CD4-positive, alpha-beta T cell (primary cell): ENCODE results near the gene CRLF1. TPM values are rescaled to one million over a fixed set of nuclear protein-coding genes. Genes with fewer than 3 reads are reported as not detected.

Source experiments
- ATAC-seq: fragments of 200-7000 bp; cut with Tn5 transposase; one replicate; pipeline ENCODE4 v1.10.0; 2022; ENCODE audit warnings: mild to moderate bottlenecking; ENCODE audit not compliant: poor library complexity
- CTCF ChIA-PET: fragments of 350-600 bp; sonication (Branson Sonifier 250); formaldehyde crosslinking; loops from one replicate; lab custom pipeline; 2021; ENCODE audit warnings: antibody characterized with exemption, inconsistent platforms; lab: Charles Lee
- POLR2A ChIA-PET: fragments of 350-600 bp; sonication (Branson Sonifier 250); formaldehyde crosslinking; loops from one replicate; lab custom pipeline; 2021; ENCODE audit warnings: antibody characterized with exemption, inconsistent platforms; lab: Charles Lee
- DNase-seq, 14 experiments: peaks; one replicate each; pipeline ENCODE4 v3.0.0-alpha.2; 2013 to 2020; ENCODE audit warnings: mixed read lengths in 2 of 14
- H3K27ac ChIP-seq, 2 donors: one replicate each; pipeline versions ENCODE4 v1.5.1 to v1.7.0; 2013; ENCODE audit warnings: low read length in 2 of 2, low read depth in 1 of 2, mild to moderate bottlenecking in 1 of 2
- H3K27me3 ChIP-seq, 2 experiments: 1 replicate in 1 of 2; 2 replicates in 1 of 2; pipeline versions ENCODE4 v1.6.1 to v1.7.0; 2013; ENCODE audit warnings: low read length in 2 of 2, control low read depth in 1 of 2, mild to moderate bottlenecking in 1 of 2, moderate library complexity in 1 of 2; ENCODE audit not compliant: insufficient read depth in 2 of 2, control insufficient read depth in 1 of 2
- H3K36me3 ChIP-seq: one replicate; pipeline ENCODE4 v1.6.1; 2013; ENCODE audit warnings: low read length, control low read depth; ENCODE audit not compliant: insufficient read depth
- H3K4me1 ChIP-seq: one replicate; pipeline ENCODE4 v1.6.1; 2013; ENCODE audit warnings: low read length, control low read depth; ENCODE audit not compliant: insufficient read depth
- H3K4me3 ChIP-seq: one replicate; pipeline ENCODE4 v1.5.1; 2013; ENCODE audit warnings: mild to moderate bottlenecking, low read length, moderate library complexity
- H3K9me3 ChIP-seq, 2 experiments: 1 replicate in 1 of 2; 2 replicates in 1 of 2; pipeline versions ENCODE4 v1.6.1 to v1.7.0; 2013; ENCODE audit warnings: low read length in 2 of 2, mild to moderate bottlenecking in 2 of 2, control low read depth in 1 of 2, moderate library complexity in 1 of 2; ENCODE audit not compliant: control insufficient read depth in 1 of 2, insufficient read depth in 1 of 2
- H3K27ac Mint-ChIP-seq: one replicate; pipeline ENCODE4 v1.8.0; 2020; ENCODE audit warnings: mixed read lengths
- H3K27me3 Mint-ChIP-seq: one replicate; pipeline ENCODE4 v1.8.0; 2021; ENCODE audit warnings: mixed read lengths
- H3K36me3 Mint-ChIP-seq: one replicate; pipeline ENCODE4 v1.8.0; 2021; ENCODE audit warnings: low read depth, mixed read lengths
- H3K4me1 Mint-ChIP-seq: one replicate; pipeline ENCODE4 v1.8.0; 2021; ENCODE audit warnings: low read depth, mixed read lengths
- H3K4me3 Mint-ChIP-seq: one replicate; pipeline ENCODE4 v1.8.0; 2020; ENCODE audit warnings: mild to moderate bottlenecking, mixed read lengths
- H3K9me3 Mint-ChIP-seq: one replicate; pipeline ENCODE4 v1.8.0; 2020; ENCODE audit warnings: mixed read lengths
- intact Hi-C, 2 experiments: fragments of 100-400 bp; cut with DNase I in 1 of 2; cut with micrococcal nuclease in 1 of 2; formaldehyde crosslinking; loops; one replicate each; pipeline versions ENCODE4 v1.15.1 to v1.9.0; 2023 to 2025; cut with DNase I, micrococcal nuclease
- total RNA-seq, 174 experiments: library from RNA in 2 of 174; stranded (reverse) in 2 of 174; gene quantifications; one replicate each; pipeline ENCODE4 v1.2.3 and lab custom pipeline; 2021 to 2026
- TF ChIP-seq, protein P1 (sequence below): fragments of 200-600 bp; IDR thresholded peaks from one replicate; pipeline ENCODE4 v1.8.0; 2022; ENCODE audit warnings: antibody characterized with exemption, mild to moderate bottlenecking

Gene CRLF1
- total RNA-seq, 2 experiments from 2014 or later, result not detected

DNA sequence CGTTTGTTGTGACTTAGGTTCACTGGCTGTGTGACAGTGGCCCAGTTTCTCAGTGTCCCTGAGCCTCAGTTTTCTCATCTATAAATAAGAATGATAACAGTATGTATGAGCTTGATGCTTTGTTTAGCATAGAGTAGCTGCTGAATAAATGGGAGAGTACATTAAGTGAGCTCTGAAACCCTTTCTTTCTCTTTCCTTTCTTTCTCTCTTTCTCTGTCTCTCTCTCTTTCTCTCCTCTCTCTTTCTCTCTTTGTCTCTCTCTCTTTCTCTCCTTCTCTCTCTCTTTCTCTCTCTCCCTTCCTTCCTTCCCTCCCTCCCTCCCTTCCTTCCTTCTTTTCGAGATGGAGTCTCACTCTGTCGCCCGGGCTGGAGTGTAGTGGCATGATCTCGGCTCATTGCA, 46.9 kb downstream of the CRLF1 start:
- intact Hi-C loops, result loop anchor here in 1 of 2 experiments (2.0 kb wide), 1 partner anchor 39 kb away; no protein-coding TSS in a partner anchor

DNA sequence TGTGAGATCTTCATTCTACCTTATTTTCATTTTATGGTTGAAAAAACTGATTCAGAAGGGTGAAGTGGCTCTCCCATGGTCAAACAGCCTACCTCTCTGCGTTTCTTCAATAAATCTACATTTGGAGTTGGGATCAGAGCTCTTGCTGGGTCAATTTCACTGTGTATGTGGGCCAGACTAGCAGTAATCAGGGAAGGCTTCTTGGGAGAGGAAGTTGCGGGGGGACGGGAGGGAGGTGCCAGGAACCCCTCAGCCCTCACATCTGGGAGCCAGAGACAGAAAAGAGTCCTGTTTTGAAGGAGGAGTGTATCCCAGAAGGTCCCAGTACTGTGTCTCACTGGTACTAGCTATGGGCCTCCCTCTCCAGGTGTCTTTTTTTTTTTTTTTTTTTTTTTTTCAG, 48.0 kb downstream of the CRLF1 start:
- Histone ChIP-seq H3K4me1 (peaks cover 30% of the 10 kb centered on the region), H3K9me3 (no peaks in the 10 kb centered on the region), H3K27me3 (no peaks in the 10 kb centered on the region), H3K27ac (peak overlapping the region; percentile 94 to 97), H3K4me3 (peak overlapping the region; percentile 99), H3K36me3 (peaks cover 18% of the 10 kb centered on the region)
- no peaks in the 10 kb centered on the region for H3K27me3 Mint-ChIP-seq
- H3K9me3 Mint-ChIP-seq, result no peaks in the 10 kb centered on the region
- peak overlapping the region; percentile 98 for H3K27ac Mint-ChIP-seq
- ChIA-PET CTCF (interaction anchor here (0.8 to 3.0 kb wide), 4 partner anchors 14 to 38 kb away, joined by 3 to 12 read pairs (median 4); partner anchors contain the start of genes ELL, REX1BD and UBA52), POLR2A (interaction anchor here (0.9 to 4.3 kb wide), 11 partner anchors 9 to 361 kb away, joined by 3 to 87 read pairs (median 14); partner anchors contain the start of genes COPE, DDX49, ELL and FKBP8)
- peaks cover 34% of the 10 kb centered on the region for H3K36me3 Mint-ChIP-seq
- peak overlapping the region; percentile 94 for H3K4me3 Mint-ChIP-seq
- intact Hi-C loops, result loop anchor here in 1 of 2 experiments (2.0 kb wide), 1 partner anchor 38 kb away; no protein-coding TSS in a partner anchor
- H3K4me1 Mint-ChIP-seq, result peaks cover 26% of the 10 kb centered on the region
- DNase-seq, result no peak
- ATAC-seq, result no peak
- TF ChIP-seq, protein P1, sequence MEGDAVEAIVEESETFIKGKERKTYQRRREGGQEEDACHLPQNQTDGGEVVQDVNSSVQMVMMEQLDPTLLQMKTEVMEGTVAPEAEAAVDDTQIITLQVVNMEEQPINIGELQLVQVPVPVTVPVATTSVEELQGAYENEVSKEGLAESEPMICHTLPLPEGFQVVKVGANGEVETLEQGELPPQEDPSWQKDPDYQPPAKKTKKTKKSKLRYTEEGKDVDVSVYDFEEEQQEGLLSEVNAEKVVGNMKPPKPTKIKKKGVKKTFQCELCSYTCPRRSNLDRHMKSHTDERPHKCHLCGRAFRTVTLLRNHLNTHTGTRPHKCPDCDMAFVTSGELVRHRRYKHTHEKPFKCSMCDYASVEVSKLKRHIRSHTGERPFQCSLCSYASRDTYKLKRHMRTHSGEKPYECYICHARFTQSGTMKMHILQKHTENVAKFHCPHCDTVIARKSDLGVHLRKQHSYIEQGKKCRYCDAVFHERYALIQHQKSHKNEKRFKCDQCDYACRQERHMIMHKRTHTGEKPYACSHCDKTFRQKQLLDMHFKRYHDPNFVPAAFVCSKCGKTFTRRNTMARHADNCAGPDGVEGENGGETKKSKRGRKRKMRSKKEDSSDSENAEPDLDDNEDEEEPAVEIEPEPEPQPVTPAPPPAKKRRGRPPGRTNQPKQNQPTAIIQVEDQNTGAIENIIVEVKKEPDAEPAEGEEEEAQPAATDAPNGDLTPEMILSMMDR, result no peak

More for the DNA sequence above, 46.9 kb downstream of the CRLF1 start:
- H3K9me3 ChIP-seq, result no peaks in the 10 kb centered on the region
- H3K4me3 ChIP-seq, result no peak overlapping the region
- peaks cover 30% of the 10 kb centered on the region for H3K4me1 ChIP-seq
- H3K4me1 Mint-ChIP-seq, result peaks cover 26% of the 10 kb centered on the region
- no peak for ATAC-seq
- no peaks in the 10 kb centered on the region for H3K9me3 Mint-ChIP-seq
- no peaks in the 10 kb centered on the region for H3K27me3 Mint-ChIP-seq
- no peaks in the 10 kb centered on the region for H3K27me3 ChIP-seq
- H3K36me3 ChIP-seq, result peaks cover 28% of the 10 kb centered on the region
- DNase-seq, result no peak
- ChIA-PET CTCF (interaction anchor here (1.0 to 3.0 kb wide), 3 partner anchors 15 to 40 kb away, joined by 3 to 12 read pairs (median 3); partner anchors contain the start of gene REX1BD), POLR2A (interaction anchor here (3.6 kb wide), 1 partner anchor 11 kb away, joined by 87 read pairs; the partner anchor contains the start of gene UBA52)
- no peak overlapping the region for H3K27ac ChIP-seq
- H3K4me3 Mint-ChIP-seq, result peak overlapping the region; percentile 94
- TF ChIP-seq, protein P1, result no peak
- peak overlapping the region; percentile 98 for H3K27ac Mint-ChIP-seq
- peaks cover 43% of the 10 kb centered on the region for H3K36me3 Mint-ChIP-seq

GRCh38 chr19:18558202-18558555, 48.4 kb downstream of the CRLF1 start:
- CTCF ChIA-PET, result interaction anchor here (1.0 to 3.0 kb wide), 5 partner anchors 14 to 107 kb away, joined by 3 to 12 read pairs (median 4); partner anchors contain the start of genes ELL and REX1BD
- H3K4me1 ChIP-seq, result peaks cover 30% of the 10 kb centered on the region
- peak overlapping the region; percentile 94 for H3K4me3 Mint-ChIP-seq
- DNase-seq (peak in 2 of 14 experiments; percentile 22 to 37), ATAC-seq (no peak)
- H3K9me3 Mint-ChIP-seq, result no peaks in the 10 kb centered on the region
- H3K36me3 ChIP-seq, result peaks cover 15% of the 10 kb centered on the region
- no peaks in the 10 kb centered on the region for H3K9me3 ChIP-seq
- intact Hi-C loops, result loop anchor here in 1 of 2 experiments (2.0 kb wide), 1 partner anchor 37 kb away; no protein-coding TSS in a partner anchor
- H3K36me3 Mint-ChIP-seq, result peaks cover 32% of the 10 kb centered on the region
- TF ChIP-seq, protein P1, result no peak
- H3K27me3 Mint-ChIP-seq, result no peaks in the 10 kb centered on the region
- peak overlapping the region; percentile 99 for H3K4me3 ChIP-seq
- peak overlapping the region; percentile 94 to 97 for H3K27ac ChIP-seq
- POLR2A ChIA-PET, result interaction anchor here (0.9 to 4.3 kb wide), 16 partner anchors 9 to 361 kb away, joined by 3 to 87 read pairs (median 6); partner anchors contain the start of genes COPE, DDX49, ELL and FKBP8
- peaks cover 26% of the 10 kb centered on the region for H3K4me1 Mint-ChIP-seq
- H3K27me3 ChIP-seq, result no peaks in the 10 kb centered on the region
- peak overlapping the region; percentile 98 for H3K27ac Mint-ChIP-seq
